ENCODE data around the gene EVPLL.
"Not testable (repeated sequence)": the region's sequence is repeated elsewhere in the genome, so short reads cannot be mapped to it uniquely, and the experiment has no call there.

DNA sequence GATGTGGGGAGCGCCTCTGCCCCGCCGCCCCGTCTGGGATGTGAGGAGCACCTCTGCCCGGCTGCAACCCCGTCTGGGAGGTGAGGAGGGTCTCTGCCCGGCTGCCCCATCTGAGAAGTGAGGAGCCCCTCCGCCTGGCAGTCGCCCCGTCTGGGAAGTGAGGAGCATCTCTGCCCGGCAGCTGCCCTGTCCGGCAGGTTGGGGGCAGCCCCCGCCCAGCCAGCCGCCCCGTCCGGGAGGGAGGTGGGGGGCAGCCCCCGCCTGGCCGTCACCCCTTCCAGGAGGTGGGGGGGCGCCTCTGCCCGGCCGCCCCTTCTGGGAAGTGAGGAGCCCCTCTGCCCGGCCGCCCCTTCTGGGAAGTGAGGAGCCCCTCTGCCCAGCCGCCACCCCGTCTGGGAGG is 39.4 kb upstream of the EVPLL start:
- TF ChIP-seq ZFP36 (IDR thresholded peaks at IDR 0.05; ENCODE audit: low read depth, low read length, partially characterized antibody); ZFX (CRISPR knock-in tag; IDR thresholded peaks at IDR 0.05); HNRNPUL1 (IDR thresholded peaks at IDR 0.05; ENCODE audit: low read length): not testable (repeated sequence)
- TF ChIP-seq, protein P1, sequence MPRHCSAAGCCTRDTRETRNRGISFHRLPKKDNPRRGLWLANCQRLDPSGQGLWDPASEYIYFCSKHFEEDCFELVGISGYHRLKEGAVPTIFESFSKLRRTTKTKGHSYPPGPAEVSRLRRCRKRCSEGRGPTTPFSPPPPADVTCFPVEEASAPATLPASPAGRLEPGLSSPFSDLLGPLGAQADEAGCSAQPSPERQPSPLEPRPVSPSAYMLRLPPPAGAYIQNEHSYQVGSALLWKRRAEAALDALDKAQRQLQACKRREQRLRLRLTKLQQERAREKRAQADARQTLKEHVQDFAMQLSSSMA (CRISPR knock-in tag; IDR thresholded peaks at IDR 0.05), result not testable (repeated sequence)
- TF ChIP-seq, protein P2, sequence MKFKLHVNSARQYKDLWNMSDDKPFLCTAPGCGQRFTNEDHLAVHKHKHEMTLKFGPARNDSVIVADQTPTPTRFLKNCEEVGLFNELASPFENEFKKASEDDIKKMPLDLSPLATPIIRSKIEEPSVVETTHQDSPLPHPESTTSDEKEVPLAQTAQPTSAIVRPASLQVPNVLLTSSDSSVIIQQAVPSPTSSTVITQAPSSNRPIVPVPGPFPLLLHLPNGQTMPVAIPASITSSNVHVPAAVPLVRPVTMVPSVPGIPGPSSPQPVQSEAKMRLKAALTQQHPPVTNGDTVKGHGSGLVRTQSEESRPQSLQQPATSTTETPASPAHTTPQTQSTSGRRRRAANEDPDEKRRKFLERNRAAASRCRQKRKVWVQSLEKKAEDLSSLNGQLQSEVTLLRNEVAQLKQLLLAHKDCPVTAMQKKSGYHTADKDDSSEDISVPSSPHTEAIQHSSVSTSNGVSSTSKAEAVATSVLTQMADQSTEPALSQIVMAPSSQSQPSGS (CRISPR knock-in tag; IDR thresholded peaks at IDR 0.05), result not testable (repeated sequence)
- TF ChIP-seq, protein P3, sequence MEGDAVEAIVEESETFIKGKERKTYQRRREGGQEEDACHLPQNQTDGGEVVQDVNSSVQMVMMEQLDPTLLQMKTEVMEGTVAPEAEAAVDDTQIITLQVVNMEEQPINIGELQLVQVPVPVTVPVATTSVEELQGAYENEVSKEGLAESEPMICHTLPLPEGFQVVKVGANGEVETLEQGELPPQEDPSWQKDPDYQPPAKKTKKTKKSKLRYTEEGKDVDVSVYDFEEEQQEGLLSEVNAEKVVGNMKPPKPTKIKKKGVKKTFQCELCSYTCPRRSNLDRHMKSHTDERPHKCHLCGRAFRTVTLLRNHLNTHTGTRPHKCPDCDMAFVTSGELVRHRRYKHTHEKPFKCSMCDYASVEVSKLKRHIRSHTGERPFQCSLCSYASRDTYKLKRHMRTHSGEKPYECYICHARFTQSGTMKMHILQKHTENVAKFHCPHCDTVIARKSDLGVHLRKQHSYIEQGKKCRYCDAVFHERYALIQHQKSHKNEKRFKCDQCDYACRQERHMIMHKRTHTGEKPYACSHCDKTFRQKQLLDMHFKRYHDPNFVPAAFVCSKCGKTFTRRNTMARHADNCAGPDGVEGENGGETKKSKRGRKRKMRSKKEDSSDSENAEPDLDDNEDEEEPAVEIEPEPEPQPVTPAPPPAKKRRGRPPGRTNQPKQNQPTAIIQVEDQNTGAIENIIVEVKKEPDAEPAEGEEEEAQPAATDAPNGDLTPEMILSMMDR (IDR thresholded peaks at IDR 0.05 in 2 of 3, conservative IDR thresholded peaks at IDR 0.05 in 1 of 3; ENCODE audit: insufficient read depth in 2 of 3, low read depth in 1 of 3, low read length in 3 of 3), result not testable (repeated sequence)

Data from K562 (cell line).